HG02840 (cell line): ENCODE data around the gene SLC45A3.

Experiments
- ATAC-seq: cut with Tn5 transposase; IDR thresholded peaks from one replicate; pipeline ENCODE4 v1.9.1; 2021; ENCODE audit warnings: mild to moderate bottlenecking, moderate library complexity, moderate number of reproducible peaks; ENCODE audit not compliant: unreplicated experiment, low FRiP score

The SLC45A3 gene

DNA sequence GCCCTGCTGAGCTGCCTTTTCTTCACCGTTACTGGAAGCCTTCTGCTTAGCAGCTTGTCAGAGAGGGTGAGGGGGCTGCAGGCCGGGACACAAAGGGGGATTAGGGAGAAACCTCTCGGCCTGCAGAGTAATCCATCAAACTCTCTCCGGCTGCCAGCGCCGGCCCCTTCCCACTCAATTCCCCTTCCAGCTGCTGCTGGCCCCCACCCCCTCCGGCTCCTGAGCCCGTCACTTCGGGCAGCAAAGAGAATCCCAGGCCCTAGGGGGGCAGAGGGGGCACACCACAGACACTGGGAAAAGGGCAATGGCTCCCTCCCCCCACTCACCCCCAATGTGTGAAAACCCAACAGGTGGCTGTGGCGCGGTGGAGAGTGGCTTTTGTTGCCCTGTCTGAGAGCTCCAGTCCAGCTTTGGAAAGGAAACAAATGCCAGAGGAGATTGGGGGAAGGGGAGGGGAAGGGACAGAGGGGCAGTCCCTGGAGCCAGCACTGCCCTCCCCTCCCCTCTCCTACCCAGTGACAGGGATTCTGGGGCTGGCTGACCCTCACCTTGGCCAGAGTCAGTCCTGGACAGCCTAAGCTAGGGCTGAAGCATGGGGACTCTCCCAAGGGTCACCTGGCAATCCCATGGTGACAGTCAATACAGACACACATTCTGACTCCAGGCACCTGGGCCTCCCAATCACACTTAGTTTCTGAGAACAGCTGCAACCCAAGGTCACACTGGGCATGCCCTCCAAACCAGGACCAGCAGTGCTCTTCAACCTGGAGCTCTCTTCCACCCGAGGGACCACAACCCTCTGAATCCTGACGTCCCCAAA is 9.5 kb downstream of the SLC45A3 start:
- ATAC-seq = no peak

GRCh38 chr1:205670150-205670446 is 10.2 kb downstream of the SLC45A3 start:
- ATAC-seq = no peak

- ATAC-seq = no peak
Observed at GRCh38 chr1:205669341-205670149, 10.8 kb downstream of the SLC45A3 start.

- no peak for ATAC-seq
Observed at GRCh38 chr1:205668951-205669340, 11.4 kb downstream of the SLC45A3 start.

GRCh38 chr1:205667909-205668643 is 12.2 kb downstream of the SLC45A3 start:
- no peak for ATAC-seq

DNA sequence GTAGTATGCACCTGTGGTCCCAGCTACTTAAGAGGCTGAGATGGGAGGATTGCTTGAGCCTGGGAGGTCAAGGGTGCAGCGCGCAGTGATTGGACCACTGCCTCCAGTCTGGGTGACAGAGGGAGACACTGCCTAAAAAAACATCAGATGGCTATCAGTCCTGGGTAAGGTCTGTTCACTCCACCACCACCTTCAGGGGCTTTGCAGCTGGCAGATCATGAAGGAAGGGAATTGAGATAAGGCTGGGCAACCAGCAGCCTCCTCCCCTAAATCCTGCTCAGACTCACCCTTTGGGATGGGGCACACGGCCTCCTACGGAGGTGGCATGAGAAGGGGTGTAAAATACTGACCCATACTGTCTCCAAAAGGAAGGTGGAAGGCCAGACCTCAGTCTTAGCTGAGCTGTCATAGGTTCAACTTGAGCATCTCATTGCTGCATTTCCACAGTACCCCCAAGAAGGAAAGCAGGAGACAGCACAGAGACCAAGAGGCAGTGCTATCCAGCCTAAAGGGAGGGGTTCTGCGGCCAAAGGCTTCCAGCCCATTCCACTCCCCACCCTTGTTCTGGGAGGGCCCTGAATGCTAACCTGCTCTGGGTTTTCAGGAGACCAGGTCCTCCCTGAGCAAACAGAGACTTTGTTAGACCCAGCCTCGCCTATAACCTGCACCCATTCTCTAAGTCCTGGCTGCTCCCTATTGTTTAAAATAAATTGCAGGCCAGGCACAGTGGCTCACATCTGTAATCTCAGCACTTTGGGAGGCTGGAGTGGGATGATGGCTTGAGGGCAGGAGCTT is 13.7 kb downstream of the SLC45A3 start:
- no peak for ATAC-seq

GRCh38 chr1:205665201-205666045 is 14.9 kb downstream of the SLC45A3 start:
- ATAC-seq = no peak

DNA sequence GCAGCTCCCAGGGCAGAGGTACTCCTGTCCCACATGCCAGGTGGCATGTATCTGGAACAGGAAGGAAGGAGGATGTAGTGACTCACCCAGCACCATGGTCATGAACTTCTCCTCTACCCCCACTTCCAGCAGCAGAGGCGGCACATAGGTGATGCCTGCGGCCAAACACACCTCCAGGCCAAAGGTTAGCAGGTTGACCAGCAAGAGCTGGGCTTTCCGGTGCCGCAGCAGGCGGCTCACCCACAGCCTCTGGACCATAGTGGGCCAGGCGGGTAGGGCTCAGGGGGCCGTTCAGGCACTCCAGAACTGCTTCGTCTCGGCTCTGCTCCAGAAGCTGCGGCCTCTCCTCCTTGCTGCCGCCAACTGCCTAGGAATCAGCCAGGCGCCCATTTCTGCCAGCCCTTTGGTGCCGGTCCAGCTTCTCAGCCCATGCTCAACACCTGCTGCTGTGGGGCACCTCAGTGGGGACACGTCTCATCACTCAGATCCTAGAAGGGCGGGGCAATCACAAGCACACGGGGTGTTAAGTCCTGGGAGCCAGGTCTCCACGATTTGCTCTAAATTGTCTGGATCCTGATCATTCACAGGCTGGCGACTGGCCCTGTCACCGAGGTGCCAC is 15.8 kb downstream of the SLC45A3 start:
- no peak for ATAC-seq

- ATAC-seq = no peak
Observed at GRCh38 chr1:205663286-205663936, 16.9 kb downstream of the SLC45A3 start.

- no peak for ATAC-seq
Observed at GRCh38 chr1:205662791-205663190, 17.5 kb downstream of the SLC45A3 start.

GRCh38 chr1:205662135-205662738 is 18.1 kb downstream of the SLC45A3 start:
- no peak for ATAC-seq

- ATAC-seq = no peak
Observed at GRCh38 chr1:205661429-205662134, 18.7 kb downstream of the SLC45A3 start.

- no peak for ATAC-seq
Observed at GRCh38 chr1:205660361-205660760, 19.9 kb downstream of the SLC45A3 start.

GRCh38 chr1:205658943-205659581 is 21.2 kb downstream of the SLC45A3 start:
- no peak for ATAC-seq

DNA sequence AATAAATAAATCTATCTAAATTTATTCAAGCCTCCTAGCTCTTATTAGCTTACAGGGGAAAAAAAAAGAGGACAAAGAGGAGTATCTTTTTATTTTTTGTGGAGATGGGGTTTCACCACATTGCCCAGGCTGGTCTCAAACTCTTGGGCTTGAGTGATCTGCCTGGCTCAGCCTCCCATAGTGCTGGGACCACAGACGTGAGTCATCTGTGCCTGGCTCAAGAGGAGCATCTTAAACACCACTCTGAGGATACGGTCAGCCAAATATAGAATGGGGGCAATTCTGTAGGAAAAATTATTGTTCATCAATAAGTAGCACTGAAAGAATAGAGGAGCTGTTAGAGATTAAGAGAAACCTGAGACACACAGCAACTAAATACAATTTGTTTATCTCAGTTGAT is 24.1 kb downstream of the SLC45A3 start:
- ATAC-seq = no peak

GRCh38 chr1:205652984-205653383 is 27.3 kb downstream of the SLC45A3 start:
- no peak for ATAC-seq

DNA sequence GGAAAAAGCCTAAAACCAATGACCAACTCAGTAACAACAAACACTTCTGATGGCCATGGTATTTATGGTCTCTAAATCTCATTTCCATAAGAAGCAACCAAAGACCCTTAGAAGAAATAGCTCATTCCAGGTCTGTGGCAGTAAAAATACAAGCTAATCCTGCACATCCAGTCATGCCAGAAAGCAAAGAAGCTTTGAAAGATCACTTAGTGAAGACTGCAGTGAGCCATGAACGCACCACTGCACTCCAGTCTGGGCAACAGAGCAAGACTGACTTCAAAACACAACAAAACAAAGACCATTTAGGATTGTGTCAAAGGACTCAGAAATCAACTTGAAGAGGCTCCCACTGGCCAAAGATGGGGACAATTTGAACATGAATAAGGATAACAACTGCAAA is 30.1 kb downstream of the SLC45A3 start:
- ATAC-seq = no peak
